ENCODE results near the gene ESPL1. TPM values are rescaled to one million over a fixed set of nuclear protein-coding genes. Genes with fewer than 3 reads are reported as not detected.

Gene ESPL1
- polyA plus RNA-seq, 2 of the 4 experiments (the other 2 are of a cell fraction), result 10.0 to 16.5 TPM

- TF ChIP-seq KDM1A (IDR thresholded peaks at IDR 0.05; ENCODE audit: low read depth) (no peak), SMC3 (IDR thresholded peaks at IDR 0.05) (peak; percentile 46), NPAS2 (CRISPR knock-in tag; IDR thresholded peaks at IDR 0.05; ENCODE audit: borderline replicate concordance) (no peak)
Measured at GRCh38 chr12:53251477-53252348, 16.4 kb upstream of the ESPL1 start (continued).

- ChIA-PET CTCF (interaction anchor here (0.6 to 12.8 kb wide), 17 partner anchors 9 to 260 kb away, joined by 3 to 216 read pairs (median 8); partner anchors contain the start of genes ESPL1, ITGB7 and PFDN5), POLR2A (interaction anchor here (0.8 to 1.2 kb wide), 2 partner anchors 15 to 38 kb away, joined by 3 to 4 read pairs; partner anchors contain the start of gene ESPL1)
- peaks cover 16% of the 10 kb centered on the region for H3K4me1 ChIP-seq
- no peak for FAIRE-seq
- ATAC-seq, result peak; percentile 3 to 38; a peak in 4 of 6 replicates
- peak in 1 of 2 experiments; percentile 27 for DNase-seq (ENCODE audit: low read depth in 1 of 2, low spot score in 1 of 2)
- H3K27ac ChIP-seq, result peak overlapping the region; percentile 91 to 94
- H3K4me2 ChIP-seq, result peak overlapping the region; percentile 94
- peak overlapping the region; percentile 90 for H3K4me3 ChIP-seq
- TF ChIP-seq E2F6 (IDR thresholded peaks at IDR 0.05; ENCODE audit: borderline replicate concordance, low read depth) (no peak), EHF (CRISPR knock-in tag; IDR thresholded peaks at IDR 0.05) (no peak), JUNB (IDR thresholded peaks at IDR 0.05) (no peak), ATOH8 (CRISPR knock-in tag; IDR thresholded peaks at IDR 0.05; ENCODE audit: low read depth) (no peak), POLR2AphosphoS2 (conservative IDR thresholded peaks at IDR 0.05; ENCODE audit: low read length) (no peak), KDM5A (IDR thresholded peaks at IDR 0.05) (0 out of 2 replicates have a peak, but pooled peaks have one; percentile 75)
- TF ChIP-seq, protein P1, sequence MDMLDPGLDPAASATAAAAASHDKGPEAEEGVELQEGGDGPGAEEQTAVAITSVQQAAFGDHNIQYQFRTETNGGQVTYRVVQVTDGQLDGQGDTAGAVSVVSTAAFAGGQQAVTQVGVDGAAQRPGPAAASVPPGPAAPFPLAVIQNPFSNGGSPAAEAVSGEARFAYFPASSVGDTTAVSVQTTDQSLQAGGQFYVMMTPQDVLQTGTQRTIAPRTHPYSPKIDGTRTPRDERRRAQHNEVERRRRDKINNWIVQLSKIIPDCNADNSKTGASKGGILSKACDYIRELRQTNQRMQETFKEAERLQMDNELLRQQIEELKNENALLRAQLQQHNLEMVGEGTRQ (IDR thresholded peaks at IDR 0.05), result no peak
- H3K9me3 ChIP-seq, result no peaks in the 10 kb centered on the region
- 8% methylated on average over 19 of the region's 19 CpGs for WGBS (ENCODE audit: missing lambda C conversion rate)
Measured at GRCh38 chr12:53252349-53252916, 15.7 kb upstream of the ESPL1 start.

DNA sequence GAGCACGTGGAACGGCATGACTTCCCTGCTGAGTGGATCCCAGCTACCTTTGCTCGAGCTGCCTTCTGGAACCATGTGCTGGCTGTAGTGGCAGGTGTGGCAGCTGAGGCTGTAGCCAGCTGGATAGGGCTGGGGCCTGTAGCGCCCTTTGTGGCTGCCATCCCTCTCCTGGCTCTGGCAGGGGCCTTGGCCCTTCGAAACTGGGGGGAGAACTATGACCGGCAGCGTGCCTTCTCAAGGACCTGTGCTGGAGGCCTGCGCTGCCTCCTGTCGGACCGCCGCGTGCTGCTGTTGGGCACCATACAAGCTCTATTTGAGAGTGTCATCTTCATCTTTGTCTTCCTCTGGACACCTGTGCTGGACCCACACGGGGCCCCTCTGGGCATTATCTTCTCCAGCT is 14.8 kb upstream of the ESPL1 start:
- Histone ChIP-seq H3K4me2 (peak overlapping the region; percentile 94), H3K9me3 (no peaks in the 10 kb centered on the region), H3K4me3 (peak overlapping the region; percentile 90; the same call in 2 of the 3 replicates), H3K27ac (peak overlapping the region; percentile 91 to 94; a peak in 4 of 6 replicates), H3K4me1 (peaks cover 16% of the 10 kb centered on the region)
- FAIRE-seq (no peak), DNase-seq (ENCODE audit: low read depth in 1 of 2, low spot score in 1 of 2) (no peak), ATAC-seq (no peak)
- CTCF ChIA-PET, result interaction anchor here (0.7 to 12.8 kb wide), 10 partner anchors 9 to 93 kb away, joined by 3 to 216 read pairs (median 8); partner anchors contain the start of genes ESPL1, ITGB7 and PFDN5
- WGBS (ENCODE audit: missing lambda C conversion rate), result 91% methylated on average over 12 of the region's 13 CpGs
- no peak for TF ChIP-seq RCOR1 (IDR thresholded peaks at IDR 0.05; ENCODE audit: low read depth, low read length)
- no peak for TF ChIP-seq POLR2A (IDR thresholded peaks at IDR 0.05; ENCODE audit: low read length)
- TF ChIP-seq ATOH8 (CRISPR knock-in tag; IDR thresholded peaks at IDR 0.05; ENCODE audit: low read depth), result no peak
- no peak for TF ChIP-seq PHF8 (IDR thresholded peaks at IDR 0.05; ENCODE audit: borderline replicate concordance, low read depth)
- TF ChIP-seq BCL3 (IDR thresholded peaks at IDR 0.05), result no peak
- POLR2A ChIA-PET, result interaction anchor here (1.2 kb wide), 1 partner anchor 14 kb away, joined by 4 read pairs; the partner anchor contains the start of gene ESPL1
